SK-N-SH (cell line): ENCODE data around the gene CKMT1B. TPM values are rescaled to one million over a fixed set of nuclear protein-coding genes. Genes with fewer than 3 reads are reported as not detected.
"Not testable (repeated sequence)": the region's sequence is repeated elsewhere in the genome, so short reads cannot be mapped to it uniquely, and the experiment has no call there.

Experiments
- CTCF ChIA-PET: fragments of 300-600, 350-600 bp; formaldehyde crosslinking; extraction: SDS; loops from one replicate; lab custom pipeline; 2021; lab: Yijun Ruan, JAX
- POLR2A ChIA-PET: fragments of 350-600 bp; sonication (Branson Sonifier 250); formaldehyde crosslinking; extraction: SDS; loops from one replicate; lab custom pipeline; 2020; ENCODE audit warnings: antibody characterized with exemption, inconsistent platforms; lab: Yijun Ruan, JAX
- DNase-seq: peaks from one replicate; pipeline ENCODE4 v3.0.0; 2012
- H2AFZ ChIP-seq: fragments of 200-600 bp; sonication (generic); 2 replicates; pipeline ENCODE4 v1.8.1; 2016; ENCODE audit warnings: antibody characterized with exemption, mild to moderate bottlenecking, low read depth
- H3F3A ChIP-seq: fragments of 200-600 bp; sonication (generic); replicated peaks from 2 replicates; pipeline ENCODE3; 2016; ENCODE audit warnings: antibody characterized with exemption, mild to moderate bottlenecking; ENCODE audit not compliant: insufficient read depth
- H3K27ac ChIP-seq, 2 experiments: fragments of 200-500 bp in 1 of 2; fragments of 200-600 bp in 1 of 2; sonication (Bioruptor generic) in 1 of 2; sonication (generic), shearing (Covaris generic) in 1 of 2; 2 replicates each; pipeline versions ENCODE4 v1.5.1 to v1.6.1; 2014 to 2016; ENCODE audit warnings: low read depth in 2 of 2, inconsistent platforms in 1 of 2, low read length in 1 of 2, mild to moderate bottlenecking in 1 of 2, mixed read lengths in 1 of 2
- H3K27me3 ChIP-seq: fragments of 200-600 bp; sonication (generic), shearing (Covaris generic); 2 replicates; pipeline ENCODE4 v1.6.1; 2016; ENCODE audit warnings: mixed run types; ENCODE audit not compliant: insufficient read depth
- H3K36me3 ChIP-seq, 2 experiments: fragments of 200-500 bp in 1 of 2; fragments of 200-600 bp in 1 of 2; sonication (Bioruptor generic) in 1 of 2; sonication (generic) in 1 of 2; replicated peaks in 1 of 2; 2 replicates each; pipeline versions ENCODE3 to v1.5.1; 2014 to 2016; ENCODE audit warnings: low read length in 1 of 2, mild to moderate bottlenecking in 1 of 2; ENCODE audit not compliant: insufficient read depth in 2 of 2, control insufficient read depth in 1 of 2
- H3K4me1 ChIP-seq, 2 experiments: fragments of 200-500 bp in 1 of 2; fragments of 200-600 bp in 1 of 2; sonication (Bioruptor generic) in 1 of 2; sonication (generic), shearing (Covaris generic) in 1 of 2; 2 replicates each; pipeline versions ENCODE4 v1.5.1 to v1.6.1; 2014 to 2016; ENCODE audit warnings: low read depth in 1 of 2, low read length in 1 of 2, mixed run types in 1 of 2; ENCODE audit not compliant: insufficient read depth in 2 of 2, control insufficient read depth in 1 of 2
- H3K4me2 ChIP-seq: fragments of 200-600 bp; sonication (generic), shearing (Covaris generic); 2 replicates; pipeline ENCODE4 v1.6.1; 2017; ENCODE audit warnings: mixed run types
- H3K4me3 ChIP-seq, 2 experiments: fragments of 200-500 bp in 1 of 2; fragments of 200-600 bp in 1 of 2; sonication (Bioruptor generic) in 1 of 2; sonication (generic), shearing (Covaris generic) in 1 of 2; 2 replicates each; pipeline versions ENCODE4 v1.5.1 to v1.8.1; 2014 to 2016; ENCODE audit warnings: low read depth in 2 of 2, inconsistent platforms in 1 of 2, low read length in 1 of 2, mild to moderate bottlenecking in 1 of 2, mixed read lengths in 1 of 2, moderate library complexity in 1 of 2
- H3K79me2 ChIP-seq: fragments of 200-600 bp; sonication (generic); 2 replicates; pipeline ENCODE4 v1.8.1; 2017; ENCODE audit warnings: mild to moderate bottlenecking; ENCODE audit not compliant: insufficient read depth
- H3K9ac ChIP-seq: fragments of 200-600 bp; sonication (generic); 2 replicates; pipeline ENCODE4 v1.6.1; 2017; ENCODE audit warnings: mixed run types
- H3K9me2 ChIP-seq: fragments of 200-600 bp; sonication (generic); 2 replicates; pipeline ENCODE4 v1.6.1; 2017; ENCODE audit warnings: mixed run types
- H3K9me3 ChIP-seq: fragments of 200-600 bp; sonication (generic); 2 replicates; pipeline ENCODE4 v1.6.1; 2017; ENCODE audit warnings: mixed run types, mild to moderate bottlenecking, moderate library complexity
- H4K20me1 ChIP-seq: fragments of 200-600 bp; sonication (generic); 2 replicates; pipeline ENCODE4 v1.6.1; 2017; ENCODE audit warnings: mild to moderate bottlenecking, mixed run types; ENCODE audit not compliant: insufficient read depth
- WGBS: methylation state at CpG from one replicate; pipeline ENCODE4 v1.1.6; 2017; ENCODE audit warnings: low lambda C conversion rate; 5-methylcytosine and 5-hydroxymethylcytosine counted together
- polyA plus RNA-seq, 3 experiments: library from polyadenylated mRNA; depleted of rRNA; stranded (reverse); fragments of >200 nt; gene quantifications; 2 replicates each; pipeline ENCODE4 v1.2.3, GENCODE V29; 2012
- small RNA-seq, 7 experiments: library from RNA; depleted of rRNA; stranded (forward); fragments of <200 nt; gene quantifications; one replicate each; pipeline ENCODE3, GENCODE V24; 2012

The CKMT1B gene
- polyA plus RNA-seq, 1 of the 3 experiments (the other 2 are of a cell fraction): 1.8 TPM

- H3K9me3 ChIP-seq, DNase-seq, POLR2A ChIA-PET, H3K27me3 ChIP-seq, H3K79me2 ChIP-seq, CTCF ChIA-PET, H2AFZ ChIP-seq, H3K27ac ChIP-seq, H3K4me2 ChIP-seq, H3K4me1 ChIP-seq, H3F3A ChIP-seq, H3K4me3 ChIP-seq, H4K20me1 ChIP-seq, H3K9me2 ChIP-seq, H3K9ac ChIP-seq, H3K36me3 ChIP-seq: not testable (repeated sequence)
These were observed 33.1 kb downstream of the CKMT1B start for GRCh38 chr15:43626937-43627336.

- H3K4me3 ChIP-seq, H3K9me3 ChIP-seq, CTCF ChIA-PET, H3F3A ChIP-seq, H3K9me2 ChIP-seq, H3K27me3 ChIP-seq, H3K27ac ChIP-seq, POLR2A ChIA-PET, H3K36me3 ChIP-seq, H2AFZ ChIP-seq, H3K79me2 ChIP-seq, DNase-seq, H3K4me1 ChIP-seq, H3K9ac ChIP-seq, H3K4me2 ChIP-seq, H4K20me1 ChIP-seq: not testable (repeated sequence)
- 91% methylated on average over 8 of the region's 8 CpGs for WGBS
These were observed 44.8 kb downstream of the CKMT1B start for GRCh38 chr15:43638464-43639204.

Small RNAs within 50 kb of the gene (small RNA-seq; reads per million reads assigned to genes)
- gene PDIA3P2 (0 to 0.20 (median 0) reads per million in 7 experiments), gene RNU6-554P (0 reads per million in 7 experiments), gene RNU6-610P (0 reads per million in 7 experiments)

Other genes starting within 250 kb of the CKMT1B start
- gene ZSCAN29, start 223.0 kb upstream of the CKMT1B start, polyA plus RNA-seq (2012; rRNA removed): 5.7 and 7.0 TPM in 2 replicates
- gene TUBGCP4, start 222.9 kb upstream of the CKMT1B start, polyA plus RNA-seq (2012; rRNA removed): 6.6 and 8.5 TPM in 2 replicates
- 27.1 and 46.5 TPM in 2 replicates for gene TP53BP1, start 100.9 kb upstream of the CKMT1B start, polyA plus RNA-seq (2012; rRNA removed)
- 5.3 and 6.0 TPM in 2 replicates for gene MAP1A, start 76.4 kb upstream of the CKMT1B start, polyA plus RNA-seq (2012; rRNA removed)
- 14.2 and 28.5 TPM in 2 replicates for gene PPIP5K1, start 3.8 kb upstream of the CKMT1B start, polyA plus RNA-seq (2012; rRNA removed)
- gene STRC, start 24.8 kb downstream of the CKMT1B start, polyA plus RNA-seq (2012; rRNA removed): 0.03 and 0.05 TPM in 2 replicates
- 0.62 and 0.96 TPM in 2 replicates for gene CATSPER2, start 54.8 kb downstream of the CKMT1B start, polyA plus RNA-seq (2012; rRNA removed)
- gene CKMT1A, start 99.8 kb downstream of the CKMT1B start, polyA plus RNA-seq (2012; rRNA removed): 1.2 and 1.7 TPM in 2 replicates
- gene PDIA3, start 152.4 kb downstream of the CKMT1B start, polyA plus RNA-seq (2012; rRNA removed): 131 and 177 TPM in 2 replicates
- gene ELL3, start 182.9 kb downstream of the CKMT1B start, polyA plus RNA-seq (2012; rRNA removed): 0.67 and 0.89 TPM in 2 replicates
- 935 and 1,369 TPM in 2 replicates for gene SERF2, start 198.3 kb downstream of the CKMT1B start, polyA plus RNA-seq (2012; rRNA removed)
- 0.05 TPM in 1 of 2 replicates, not detected in the other for gene SERINC4, start 206.2 kb downstream of the CKMT1B start, polyA plus RNA-seq (2012; rRNA removed)
- 8.9 and 11.5 TPM in 2 replicates for gene HYPK, start 206.6 kb downstream of the CKMT1B start, polyA plus RNA-seq (2012; rRNA removed)
- gene MFAP1, start 230.7 kb downstream of the CKMT1B start, polyA plus RNA-seq (2012; rRNA removed): 16.5 and 18.4 TPM in 2 replicates
- 1.8 TPM in 2 replicates for gene WDR76, start 233.0 kb downstream of the CKMT1B start, polyA plus RNA-seq (2012; rRNA removed)